Medulla oblongata (tissue), 1 donor: Measurements from ENCODE around the gene FARS2.

Experiments
- DNase-seq: peaks from one replicate; pipeline ENCODE4 v3.0.0-alpha.2; 2015; ENCODE audit errors: extremely low spot score

FARS2 gene

DNA sequence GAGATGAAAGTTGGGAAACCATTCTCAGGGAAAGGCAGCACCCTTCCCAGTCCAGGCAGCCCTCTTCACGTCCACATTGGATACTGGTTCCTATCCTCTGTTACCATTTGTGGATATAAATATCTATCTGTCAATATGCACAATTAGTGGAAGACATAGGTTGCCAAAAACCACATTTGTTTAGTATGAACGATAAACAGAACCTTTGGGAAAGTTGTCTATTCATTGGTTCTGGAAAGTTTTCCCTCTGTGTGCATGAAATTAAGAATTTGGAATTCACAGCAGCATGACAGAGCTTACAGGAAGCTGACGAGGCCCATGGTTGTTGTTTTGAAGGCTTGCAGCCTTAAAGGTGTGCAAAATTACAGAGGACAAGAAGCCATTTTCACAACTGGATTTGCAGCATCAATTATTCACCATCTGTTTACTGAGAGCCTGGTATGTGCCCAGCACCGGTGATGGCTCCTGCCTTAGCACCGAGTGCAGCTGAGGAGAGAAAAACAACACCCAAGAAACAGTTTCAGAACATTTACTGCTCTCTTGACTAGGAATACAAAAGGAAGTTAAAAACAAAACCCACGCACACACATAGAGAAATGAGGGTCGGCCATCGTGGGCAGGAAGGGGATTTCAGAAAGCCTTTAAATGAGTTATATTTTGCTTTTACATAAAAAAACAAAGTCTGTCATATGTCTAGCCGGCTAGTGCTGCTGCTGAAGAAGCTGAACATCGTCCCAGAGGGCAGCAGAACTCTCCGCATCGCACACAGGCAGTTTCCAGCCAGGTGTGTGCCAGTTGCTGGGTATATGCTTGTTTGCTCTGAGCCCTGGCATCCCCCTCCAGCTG is 319.6 kb downstream of the FARS2 start:
- no peak for DNase-seq

DNA sequence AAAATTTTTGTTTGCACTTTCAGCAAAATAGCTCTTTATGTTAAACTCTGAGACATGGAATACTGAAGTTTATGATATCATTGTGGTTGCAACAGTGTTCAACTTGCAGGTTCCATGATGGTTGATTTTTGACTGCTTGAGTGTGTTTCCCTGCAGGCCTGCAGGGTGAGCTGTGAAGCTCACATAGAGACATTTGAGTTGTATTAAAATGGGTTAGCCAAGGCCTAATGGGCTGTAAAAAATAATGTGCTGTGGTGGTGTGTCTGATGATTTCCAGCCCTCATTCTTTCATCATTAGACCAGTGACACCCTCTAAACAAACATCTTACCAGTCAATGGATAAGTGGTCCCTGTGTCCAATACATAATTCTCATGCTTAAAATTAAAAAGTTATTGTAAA is 321.4 kb downstream of the FARS2 start:
- no peak for DNase-seq

DNA sequence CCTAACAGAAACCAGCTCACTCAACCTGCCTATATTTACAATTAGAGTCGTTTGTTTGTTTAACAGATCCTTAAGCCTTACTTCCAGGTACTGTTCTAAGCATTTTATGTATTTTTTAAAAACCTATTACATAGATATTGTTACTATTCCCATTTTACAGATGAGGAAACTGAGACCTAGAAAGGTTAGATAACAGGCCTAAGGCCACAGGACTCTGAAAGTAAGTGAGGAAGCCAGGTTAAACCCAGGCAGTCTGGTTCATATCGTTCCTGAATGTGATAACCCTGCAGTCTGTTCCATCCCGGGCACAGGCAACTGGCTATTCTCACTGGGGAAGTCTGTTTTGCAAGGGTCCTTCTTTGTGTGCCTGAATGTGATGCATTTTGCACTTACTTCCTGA is 322.2 kb downstream of the FARS2 start:
- DNase-seq: no peak

GRCh38 chr6:5584078-5584482 is 322.8 kb downstream of the FARS2 start:
- no peak for DNase-seq

DNA sequence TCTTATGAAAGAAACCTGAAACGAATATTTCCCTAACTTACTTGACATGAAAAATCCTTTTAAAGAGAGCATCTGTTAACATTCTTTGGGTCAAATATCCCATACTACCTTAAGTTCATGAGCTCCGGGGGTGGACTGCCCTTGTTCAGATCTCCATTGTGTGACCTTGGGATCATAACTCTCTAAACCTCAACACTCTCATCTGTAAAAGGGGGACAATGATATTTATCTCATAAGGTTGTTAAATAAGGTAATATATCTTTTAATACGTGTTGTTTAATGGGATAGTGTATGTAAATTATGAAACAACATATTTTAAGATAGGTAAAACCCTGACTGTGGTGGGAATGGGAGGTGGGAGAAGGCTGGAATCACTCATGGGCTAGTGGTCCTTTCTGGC is 326.3 kb downstream of the FARS2 start:
- no peak for DNase-seq

DNA sequence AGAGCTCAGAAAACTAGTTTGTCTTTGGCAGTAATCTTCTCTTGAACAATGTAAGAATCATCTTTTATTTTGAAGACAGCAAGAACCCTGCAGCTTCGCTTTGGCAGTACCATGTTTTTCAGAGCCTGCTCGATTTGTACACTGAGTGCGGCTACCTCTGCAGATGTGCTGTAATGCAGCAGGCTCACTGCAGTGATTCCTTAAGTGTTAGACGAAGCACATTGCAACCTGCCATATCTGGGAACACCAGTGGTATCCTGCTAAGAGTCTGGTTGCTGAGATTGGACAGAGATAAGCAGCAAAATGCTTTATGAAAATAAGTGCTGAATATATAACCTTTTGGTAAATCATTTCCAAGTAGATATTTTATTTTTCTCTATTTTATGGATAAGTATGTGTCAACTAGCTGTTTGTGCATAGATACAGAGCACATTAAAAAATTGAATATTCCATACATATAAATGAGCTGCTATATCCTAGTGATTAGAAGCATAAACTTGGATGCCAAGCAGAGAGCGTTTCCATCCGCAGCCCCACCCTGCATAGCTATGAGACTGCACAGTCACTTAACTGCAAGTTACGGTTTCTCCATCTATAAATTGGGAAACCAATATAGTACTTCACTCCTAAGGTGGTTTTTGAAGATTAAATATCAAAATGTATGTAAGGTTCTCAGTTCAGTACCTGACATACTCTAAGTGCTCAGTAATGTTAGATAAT is 328.3 kb downstream of the FARS2 start:
- no peak for DNase-seq

- DNase-seq: no peak
These were observed 328.9 kb downstream of the FARS2 start for GRCh38 chr6:5590187-5590586.

DNA sequence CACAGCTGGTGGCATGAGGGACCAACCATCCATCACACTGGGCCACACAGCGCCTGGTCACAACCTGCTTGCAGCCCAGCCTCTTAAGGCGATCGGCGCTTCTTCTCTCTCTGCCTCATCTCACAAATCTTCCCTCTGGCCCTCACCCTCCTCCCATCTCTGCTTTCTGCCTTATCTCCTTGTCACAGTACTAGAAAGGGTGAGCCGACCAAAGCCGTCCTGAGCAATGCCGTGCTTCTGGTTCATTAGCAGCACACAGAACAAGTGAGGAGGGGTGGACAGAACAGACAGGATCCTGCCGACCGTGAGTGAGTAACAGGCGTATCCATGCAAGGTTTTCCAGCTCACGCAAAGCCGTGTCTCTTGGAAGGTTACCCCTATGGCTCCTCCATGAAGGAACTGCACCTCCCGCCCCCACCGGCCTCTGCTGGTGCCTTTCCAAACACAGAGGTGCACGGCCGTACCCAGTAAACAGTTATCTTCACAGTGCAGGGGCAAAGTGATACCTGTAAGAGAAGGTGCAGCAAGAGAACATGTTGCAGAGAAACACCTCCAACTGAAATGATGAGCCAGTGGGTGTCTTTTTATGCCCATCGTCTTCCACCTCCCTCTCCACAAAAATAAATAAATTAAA is 331.7 kb downstream of the FARS2 start:
- DNase-seq: no peak

DNA sequence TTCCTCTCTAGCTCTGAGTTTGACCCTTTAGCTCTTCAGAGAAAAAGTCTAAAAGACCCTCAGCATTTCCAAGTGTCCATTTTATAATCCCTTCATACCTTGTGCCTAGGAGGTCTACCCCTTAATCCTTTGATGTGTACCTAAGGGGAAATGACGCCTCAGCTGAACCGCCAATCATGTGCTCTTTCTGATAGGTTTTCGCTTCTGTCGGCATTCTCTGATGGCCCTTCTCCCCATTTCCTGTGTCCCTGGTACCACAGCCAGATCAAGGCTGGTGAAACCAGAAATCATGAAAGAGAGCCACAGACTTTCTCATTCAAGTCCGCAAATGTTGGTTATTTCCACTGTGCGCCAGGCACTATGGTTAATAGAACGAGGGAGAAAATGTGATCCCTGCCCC is 333.9 kb downstream of the FARS2 start:
- no peak for DNase-seq

GRCh38 chr6:5597413-5597812 is 336.1 kb downstream of the FARS2 start:
- DNase-seq: no peak

DNA sequence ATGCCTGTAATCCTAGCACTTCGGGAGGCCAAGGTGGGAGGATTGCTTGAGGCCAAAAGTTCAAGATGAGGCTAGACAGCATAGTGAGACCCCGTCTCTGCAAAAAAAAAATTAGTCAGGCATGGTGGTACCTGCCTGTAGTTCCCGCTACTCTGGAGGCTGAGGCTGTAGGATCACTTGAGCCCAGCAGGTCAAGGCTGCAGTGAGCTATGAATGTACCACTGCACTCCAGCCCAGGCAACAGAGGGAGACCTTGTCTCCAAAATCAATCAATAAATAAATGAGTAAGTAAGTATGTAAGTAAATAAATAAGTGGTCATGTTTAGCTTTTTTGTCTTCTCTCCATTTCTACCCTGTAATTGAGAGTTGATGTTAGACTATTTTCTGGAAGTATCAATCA is 336.8 kb downstream of the FARS2 start:
- no peak for DNase-seq

GRCh38 chr6:5599127-5599526 is 337.8 kb downstream of the FARS2 start:
- DNase-seq: no peak

DNA sequence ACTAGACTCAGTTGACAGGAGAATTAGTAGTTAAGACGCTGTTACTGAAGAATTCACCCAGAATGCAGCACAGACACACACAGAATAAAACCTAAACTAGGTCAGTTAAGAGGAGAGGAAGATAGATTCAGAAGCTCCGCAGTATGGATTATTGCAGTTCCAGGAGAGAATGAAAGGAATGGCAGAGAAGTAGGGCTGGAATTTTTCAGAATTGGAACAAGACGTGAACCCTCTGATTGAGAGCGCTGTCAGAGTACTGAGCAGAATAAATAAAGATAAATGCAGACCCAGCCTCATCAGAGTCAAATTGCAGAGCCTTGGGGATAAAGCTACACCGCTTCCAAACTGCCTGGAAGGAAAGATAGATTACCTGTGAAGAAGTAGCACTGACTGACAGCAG is 344.6 kb downstream of the FARS2 start:
- DNase-seq: no peak

DNA sequence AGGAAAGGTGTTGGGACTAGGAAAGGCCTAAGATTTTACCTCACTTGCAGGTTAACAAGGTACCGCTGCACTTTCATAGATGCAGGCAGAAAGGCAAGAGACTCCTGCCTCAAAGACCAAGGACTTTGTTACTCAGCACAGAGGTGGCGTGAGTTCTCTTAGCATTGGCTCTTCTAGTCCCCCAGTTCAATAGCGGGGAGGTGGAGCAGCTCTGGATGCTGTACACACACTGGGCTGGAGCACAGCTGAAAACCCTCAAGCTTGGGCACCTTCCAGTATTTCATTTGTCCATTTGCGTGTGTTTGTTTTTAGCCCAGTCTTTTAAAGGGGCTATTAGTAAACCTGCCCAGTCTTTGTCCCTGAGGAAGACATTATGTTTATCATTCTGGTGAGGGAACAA is 345.2 kb downstream of the FARS2 start:
- DNase-seq: peak; percentile 9

DNA sequence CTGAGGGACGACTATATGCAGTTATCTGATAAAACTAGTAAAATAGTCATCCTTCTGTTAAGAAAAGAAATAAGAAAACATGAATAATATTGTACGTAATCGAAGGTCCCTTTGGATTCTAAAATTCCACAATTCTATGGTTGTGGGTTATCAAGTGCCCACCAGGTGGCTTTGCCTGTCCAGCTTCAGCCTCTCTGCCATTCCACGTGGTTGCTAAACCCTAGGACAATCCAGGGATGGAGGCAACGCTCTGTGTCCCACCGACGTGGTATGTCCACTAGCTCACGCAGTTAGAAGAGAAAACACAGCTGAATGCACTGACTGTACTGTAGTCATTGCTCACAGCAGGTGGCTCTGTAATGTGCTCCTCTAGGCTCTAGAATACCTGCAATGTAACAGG is 349.3 kb downstream of the FARS2 start:
- DNase-seq: no peak

GRCh38 chr6:5617179-5617578 is 355.9 kb downstream of the FARS2 start:
- DNase-seq: no peak

DNA sequence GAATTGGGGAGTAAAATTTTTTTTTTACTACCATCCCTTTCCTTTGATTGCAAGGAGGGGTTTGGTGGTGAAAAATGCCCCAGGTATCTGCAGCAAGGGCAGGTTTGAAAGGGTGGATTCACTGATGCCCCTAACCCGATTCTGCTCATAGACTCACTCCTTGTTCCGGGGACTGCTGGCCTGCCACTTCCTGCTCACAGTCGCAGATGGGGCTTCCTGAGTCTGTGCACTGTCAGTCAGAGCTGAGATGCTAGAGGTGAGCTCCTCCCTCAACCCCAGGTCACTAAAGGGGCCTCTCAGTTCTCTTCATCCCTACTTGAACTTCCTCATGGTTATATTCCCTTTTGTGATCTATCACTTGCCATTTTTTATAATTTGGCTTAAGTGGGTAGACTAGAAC is 357.9 kb downstream of the FARS2 start:
- no peak for DNase-seq

- DNase-seq: no peak
These were observed 361.1 kb downstream of the FARS2 start for GRCh38 chr6:5622276-5623005.

- DNase-seq: no peak
These were observed 362.5 kb downstream of the FARS2 start for GRCh38 chr6:5623769-5624168.

DNA sequence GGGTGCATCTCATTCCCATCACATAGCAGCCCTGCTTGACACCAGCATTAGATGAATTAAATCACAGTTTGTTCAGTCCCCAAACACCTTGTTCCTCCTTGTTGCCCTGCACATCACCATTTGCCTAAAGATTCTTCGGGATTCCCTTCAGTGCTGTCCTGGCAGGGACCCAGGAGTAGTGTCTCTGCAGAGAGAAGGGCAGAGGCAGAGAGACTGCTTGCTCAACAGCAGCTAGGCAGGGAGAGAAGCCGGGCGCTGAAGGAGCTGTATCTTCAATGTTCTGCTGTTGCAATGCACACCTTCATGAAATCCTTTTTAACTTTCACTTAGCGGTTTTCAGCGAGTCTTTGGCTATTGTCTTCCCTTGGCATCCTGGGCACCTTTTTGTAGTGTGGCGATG is 362.9 kb downstream of the FARS2 start:
- peak; percentile 17 for DNase-seq

DNA sequence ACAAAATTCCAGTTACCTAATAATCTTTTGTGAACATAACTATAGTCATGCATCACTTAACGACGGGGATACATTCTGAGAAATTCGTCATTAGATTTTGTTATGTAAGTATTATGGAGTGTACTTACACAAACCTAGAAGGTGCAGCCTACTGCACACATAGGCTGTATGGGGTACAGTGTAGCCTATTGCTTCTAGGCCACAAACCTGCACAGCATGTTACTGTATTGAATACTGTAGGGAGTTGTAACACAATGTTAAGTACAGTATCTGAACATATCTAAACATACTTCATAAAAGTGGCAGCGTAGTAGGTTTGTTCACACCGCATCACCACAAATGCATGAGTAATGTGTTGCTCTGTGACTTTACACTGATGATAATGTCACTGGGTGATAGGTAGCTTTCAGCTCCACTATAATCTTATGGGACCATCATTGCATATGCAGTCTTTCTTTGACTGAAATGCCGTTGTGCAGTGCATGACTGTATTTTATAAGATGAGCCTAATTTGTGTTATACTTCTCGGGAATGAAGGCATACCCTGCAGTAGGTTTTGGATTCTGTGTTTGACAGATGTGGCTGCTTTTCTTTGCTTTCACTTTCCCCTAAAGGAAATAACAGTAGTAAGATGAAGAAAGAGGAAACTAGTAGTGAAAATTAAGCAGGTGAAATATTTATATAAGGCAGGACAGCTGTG is 365.6 kb downstream of the FARS2 start:
- DNase-seq: no peak

DNA sequence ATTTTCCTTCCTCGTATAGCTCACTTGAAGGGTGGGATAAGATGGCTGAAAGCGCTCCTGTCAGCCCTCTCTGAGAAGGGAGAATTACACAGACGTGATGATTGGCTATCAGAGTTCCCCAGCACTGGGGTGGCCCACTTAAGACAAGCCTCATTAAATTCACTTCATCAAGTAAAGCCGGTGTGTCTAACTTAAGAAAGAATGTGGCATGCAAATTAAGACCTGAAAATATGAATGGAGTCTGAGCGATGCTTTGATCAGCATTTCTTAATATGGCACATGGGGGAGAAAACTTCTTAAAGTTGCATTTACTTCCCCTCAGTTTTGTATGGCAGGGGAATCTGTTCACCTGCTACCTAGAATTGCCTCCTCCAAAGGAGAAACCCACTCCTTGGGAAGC is 369.3 kb downstream of the FARS2 start:
- DNase-seq: no peak
